Trophoblast cell (in vitro differentiated cells and primary cell): ENCODE data around the gene LRP1B.

Experiments used
- DNase-seq, 2 donors: peaks; one replicate each; pipeline ENCODE4 v3.0.0-alpha.2; 2016
- H2AFZ ChIP-seq: 2 replicates; pipeline ENCODE4 v1.6.1; 2013; ENCODE audit warnings: low read length, moderate library complexity, mild to moderate bottlenecking; ENCODE audit not compliant: insufficient read depth, poor library complexity
- H2AK5ac ChIP-seq: 2 replicates; pipeline ENCODE4 v1.6.1; 2013; ENCODE audit warnings: mild to moderate bottlenecking, low read length
- H2BK120ac ChIP-seq: 2 replicates; pipeline ENCODE4 v1.6.1; 2013; ENCODE audit warnings: low read length, mild to moderate bottlenecking, moderate library complexity; ENCODE audit not compliant: insufficient read depth, poor library complexity
- H2BK12ac ChIP-seq: 2 replicates; pipeline ENCODE4 v1.6.1; 2013; ENCODE audit warnings: mild to moderate bottlenecking, low read length, moderate library complexity
- H2BK5ac ChIP-seq: 2 replicates; pipeline ENCODE4 v1.6.1; 2013; ENCODE audit warnings: low read length, low read depth, moderate library complexity, mild to moderate bottlenecking; ENCODE audit not compliant: poor library complexity
- H3K14ac ChIP-seq: 2 replicates; pipeline ENCODE4 v1.6.1; 2013; ENCODE audit warnings: mild to moderate bottlenecking, low read length
- H3K18ac ChIP-seq: 2 replicates; pipeline ENCODE4 v1.6.1; 2013; ENCODE audit warnings: mild to moderate bottlenecking, low read length
- H3K23ac ChIP-seq: 2 replicates; pipeline ENCODE4 v1.6.1; 2013; ENCODE audit warnings: low read length
- H3K27ac ChIP-seq: 2 replicates; pipeline ENCODE4 v1.5.1; 2013; ENCODE audit warnings: low read depth, mild to moderate bottlenecking, inconsistent platforms, low read length, moderate library complexity
- H3K27me3 ChIP-seq: 2 replicates; pipeline ENCODE4 v1.6.1; 2013; ENCODE audit warnings: inconsistent platforms, mild to moderate bottlenecking, low read length, moderate library complexity; ENCODE audit not compliant: insufficient read depth
- H3K36me3 ChIP-seq, 2 experiments: 1 replicate in 1 of 2; 2 replicates in 1 of 2; pipeline ENCODE4 v1.6.1; 2013; ENCODE audit warnings: low read length in 2 of 2, mild to moderate bottlenecking in 2 of 2, moderate library complexity in 1 of 2; ENCODE audit not compliant: insufficient read depth in 2 of 2, control insufficient read depth in 1 of 2
- H3K4ac ChIP-seq: 2 replicates; pipeline ENCODE4 v1.6.1; 2013; ENCODE audit warnings: low read depth, mild to moderate bottlenecking, low read length, moderate library complexity
- H3K4me1 ChIP-seq, 2 experiments: 1 replicate in 1 of 2; 2 replicates in 1 of 2; pipeline ENCODE4 v1.6.1; 2013; ENCODE audit warnings: low read length in 2 of 2, mild to moderate bottlenecking in 2 of 2, moderate library complexity in 1 of 2; ENCODE audit not compliant: insufficient read depth in 2 of 2, control insufficient read depth in 1 of 2
- H3K4me2 ChIP-seq: 2 replicates; pipeline ENCODE4 v1.6.1; 2013; ENCODE audit warnings: inconsistent platforms, mild to moderate bottlenecking, low read length, moderate library complexity
- H3K4me3 ChIP-seq: 2 replicates; pipeline ENCODE4 v1.5.1; 2013; ENCODE audit warnings: mild to moderate bottlenecking, low read depth, low read length, inconsistent platforms
- H3K79me1 ChIP-seq: one replicate; pipeline ENCODE4 v1.6.1; 2013; ENCODE audit warnings: low read length
- H3K79me2 ChIP-seq: 2 replicates; pipeline ENCODE4 v1.6.1; 2013; ENCODE audit warnings: low read length, mild to moderate bottlenecking; ENCODE audit not compliant: control insufficient read depth, insufficient read depth, poor library complexity
- H3K9ac ChIP-seq: 2 replicates; pipeline ENCODE4 v1.6.1; 2013; ENCODE audit warnings: mild to moderate bottlenecking, low read length
- H3K9me3 ChIP-seq: 2 replicates; pipeline ENCODE4 v1.6.1; 2013; ENCODE audit warnings: low read depth, mild to moderate bottlenecking, control low read depth, inconsistent platforms, low read length; ENCODE audit not compliant: insufficient read depth
- H4K12ac ChIP-seq: 2 replicates; pipeline ENCODE4 v1.6.1; 2013; ENCODE audit warnings: low read depth, mild to moderate bottlenecking, low read length, moderate library complexity
- H4K8ac ChIP-seq: 2 replicates; pipeline ENCODE4 v1.6.1; 2013; ENCODE audit warnings: low read depth, mild to moderate bottlenecking, low read length, moderate library complexity
- H4K91ac ChIP-seq: one replicate; pipeline ENCODE4 v1.6.1; 2013; ENCODE audit warnings: low read depth, mild to moderate bottlenecking, low read length, moderate library complexity
- WGBS: extraction: QIAGEN DNeasy Blood & Tissue Kit; methylation state at CpG from one replicate; pipeline ENCODE4 v1.1.7; 2013; ENCODE audit warnings: missing lambda C conversion rate; ENCODE audit not compliant: insufficient read length, insufficient coverage; ENCODE audit errors: extremely low coverage; 5-methylcytosine and 5-hydroxymethylcytosine counted together

The LRP1B gene

DNA sequence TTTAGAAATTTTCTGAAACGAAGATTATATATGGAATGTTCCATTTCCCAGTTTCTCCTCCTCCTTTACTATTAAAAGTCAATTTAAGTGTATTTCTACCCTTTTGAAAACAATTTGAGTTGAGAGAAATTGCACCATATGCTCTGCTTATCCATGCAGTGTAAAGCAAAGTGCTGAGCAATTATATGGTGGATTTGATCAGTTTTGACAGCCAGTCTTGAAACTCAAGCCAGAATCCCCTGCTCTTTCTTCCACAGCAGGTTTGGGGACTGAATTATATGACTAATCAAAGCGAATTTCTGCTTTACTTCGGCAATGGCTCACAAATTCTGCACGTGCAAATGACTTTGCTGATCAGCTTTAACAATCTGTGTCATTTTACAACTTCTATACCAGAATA is 1183.6 kb downstream of the LRP1B start:
- no peak overlapping the region for H2BK12ac ChIP-seq
- H3K18ac ChIP-seq, result no peak overlapping the region
- H4K12ac ChIP-seq, result no peak overlapping the region
- no peaks in the 10 kb centered on the region for H3K79me1 ChIP-seq
- H3K23ac ChIP-seq, result no peak overlapping the region
- WGBS, result no CpG with 5 or more reads among the region's 4 CpGs
- no peak overlapping the region for H3K27ac ChIP-seq
- H2AFZ ChIP-seq, result no peak overlapping the region
- no peaks in the 10 kb centered on the region for H3K27me3 ChIP-seq
- H2BK120ac ChIP-seq, result no peak overlapping the region
- no peaks in the 10 kb centered on the region for H3K79me2 ChIP-seq
- H3K4ac ChIP-seq, result no peak overlapping the region
- H2BK5ac ChIP-seq, result no peak overlapping the region
- no peak overlapping the region for H3K14ac ChIP-seq
- H3K36me3 ChIP-seq, result no peaks in the 10 kb centered on the region
- H3K4me1 ChIP-seq, result no peaks in the 10 kb centered on the region
- H4K8ac ChIP-seq, result no peak overlapping the region
- H2AK5ac ChIP-seq, result no peak overlapping the region
- H3K4me3 ChIP-seq, result no peak overlapping the region
- no peak overlapping the region for H3K9ac ChIP-seq
- no peak for DNase-seq
- no peak overlapping the region for H3K4me2 ChIP-seq
- H3K9me3 ChIP-seq, result no peaks in the 10 kb centered on the region
- no peak overlapping the region for H4K91ac ChIP-seq

GRCh38 chr2:140943867-140944266 is 1186.9 kb downstream of the LRP1B start:
- Histone ChIP-seq H3K79me1 (no peaks in the 10 kb centered on the region), H3K4me3 (no peak overlapping the region), H2AFZ (no peak overlapping the region), H3K9me3 (no peaks in the 10 kb centered on the region), H3K27me3 (no peaks in the 10 kb centered on the region), H3K36me3 (no peaks in the 10 kb centered on the region), H3K14ac (no peak overlapping the region), H3K23ac (no peak overlapping the region), H4K12ac (no peak overlapping the region), H2BK12ac (no peak overlapping the region), H3K9ac (no peak overlapping the region), H2BK5ac (no peak overlapping the region), H3K18ac (no peak overlapping the region), H4K91ac (no peak overlapping the region), H3K4me2 (no peak overlapping the region), H3K79me2 (no peaks in the 10 kb centered on the region), H3K27ac (no peak overlapping the region), H3K4ac (no peak overlapping the region), H2BK120ac (no peak overlapping the region), H3K4me1 (no peaks in the 10 kb centered on the region), H2AK5ac (no peak overlapping the region), H4K8ac (no peak overlapping the region)
- DNase-seq, result no peak

DNA sequence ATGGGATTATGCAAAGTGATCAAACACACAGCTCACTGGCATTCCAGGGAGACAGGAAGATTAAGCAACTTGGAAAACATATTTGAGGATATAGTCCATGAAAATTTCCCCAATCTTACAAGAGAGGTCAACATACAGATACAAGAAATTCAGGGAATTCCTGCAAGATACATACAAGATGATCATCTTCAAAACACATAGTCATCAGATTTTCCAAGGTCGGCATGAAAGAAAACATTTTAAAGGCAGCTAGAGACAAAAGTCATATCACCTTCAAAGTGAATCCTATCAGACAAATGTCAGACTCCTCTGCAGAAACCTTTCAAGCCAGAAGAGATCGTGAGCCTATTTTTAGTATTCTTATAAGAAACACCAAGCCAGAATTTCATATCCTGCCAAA is 1188.5 kb downstream of the LRP1B start:
- Histone ChIP-seq H3K27me3 (no peaks in the 10 kb centered on the region), H2BK12ac (no peak overlapping the region), H3K18ac (no peak overlapping the region), H3K27ac (no peak overlapping the region), H3K36me3 (no peaks in the 10 kb centered on the region), H3K23ac (no peak overlapping the region), H4K91ac (no peak overlapping the region), H2BK5ac (no peak overlapping the region), H3K9me3 (no peaks in the 10 kb centered on the region), H3K14ac (no peak overlapping the region), H3K4ac (no peak overlapping the region), H3K79me1 (no peaks in the 10 kb centered on the region), H2AK5ac (no peak overlapping the region), H2BK120ac (no peak overlapping the region), H4K8ac (no peak overlapping the region), H2AFZ (no peak overlapping the region), H3K4me1 (no peaks in the 10 kb centered on the region), H3K4me3 (no peak overlapping the region), H3K9ac (no peak overlapping the region), H4K12ac (no peak overlapping the region), H3K4me2 (no peak overlapping the region), H3K79me2 (no peaks in the 10 kb centered on the region)
- no peak for DNase-seq
- WGBS, result no CpG with 5 or more reads among the region's 2 CpGs

DNA sequence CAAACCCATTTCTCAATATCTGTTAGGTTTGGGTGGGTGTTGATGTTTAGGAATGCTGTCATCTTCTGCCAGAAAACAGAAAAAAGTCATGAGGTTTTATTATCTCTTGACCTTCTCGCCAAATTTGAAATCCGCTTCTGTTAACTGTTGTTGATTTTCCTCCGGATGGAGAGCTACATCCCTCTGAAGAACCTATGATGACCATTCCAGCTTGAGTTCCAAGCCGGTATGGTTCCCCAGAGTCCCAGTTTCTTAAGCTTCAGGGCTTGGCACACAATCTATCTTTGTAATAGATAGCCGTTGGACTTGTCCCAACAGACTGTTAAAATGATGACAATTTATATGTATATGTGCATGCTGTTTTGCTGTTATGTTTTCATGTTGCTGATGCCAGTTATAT is 1201.0 kb downstream of the LRP1B start:
- H3K79me2 ChIP-seq, result no peaks in the 10 kb centered on the region
- no peak overlapping the region for H4K12ac ChIP-seq
- no peak overlapping the region for H2AFZ ChIP-seq
- H4K8ac ChIP-seq, result no peak overlapping the region
- WGBS, result no CpG with 5 or more reads among the region's 5 CpGs
- no peak for DNase-seq
- H3K18ac ChIP-seq, result no peak overlapping the region
- H3K9ac ChIP-seq, result no peak overlapping the region
- no peak overlapping the region for H3K23ac ChIP-seq
- H3K9me3 ChIP-seq, result no peaks in the 10 kb centered on the region
- no peaks in the 10 kb centered on the region for H3K27me3 ChIP-seq
- H3K27ac ChIP-seq, result no peak overlapping the region
- no peak overlapping the region for H2BK12ac ChIP-seq
- H4K91ac ChIP-seq, result no peak overlapping the region
- no peak overlapping the region for H3K4ac ChIP-seq
- no peak overlapping the region for H2AK5ac ChIP-seq
- H3K4me1 ChIP-seq, result no peaks in the 10 kb centered on the region
- no peak overlapping the region for H2BK120ac ChIP-seq
- no peak overlapping the region for H3K14ac ChIP-seq
- H3K79me1 ChIP-seq, result no peaks in the 10 kb centered on the region
- H3K36me3 ChIP-seq, result no peaks in the 10 kb centered on the region
- H3K4me2 ChIP-seq, result no peak overlapping the region
- H3K4me3 ChIP-seq, result no peak overlapping the region
- H2BK5ac ChIP-seq, result no peak overlapping the region

- Histone ChIP-seq H2AFZ (no peak overlapping the region), H2BK12ac (no peak overlapping the region), H2BK5ac (no peak overlapping the region), H3K4me2 (no peak overlapping the region), H3K79me1 (no peaks in the 10 kb centered on the region), H3K27ac (no peak overlapping the region), H3K4me1 (no peaks in the 10 kb centered on the region), H2BK120ac (no peak overlapping the region), H3K4me3 (no peak overlapping the region), H3K4ac (no peak overlapping the region), H4K91ac (no peak overlapping the region), H2AK5ac (no peak overlapping the region), H3K23ac (no peak overlapping the region), H3K79me2 (no peaks in the 10 kb centered on the region), H3K9me3 (no peaks in the 10 kb centered on the region), H3K18ac (no peak overlapping the region), H3K9ac (no peak overlapping the region), H3K27me3 (no peaks in the 10 kb centered on the region), H3K36me3 (no peaks in the 10 kb centered on the region), H3K14ac (no peak overlapping the region), H4K8ac (no peak overlapping the region), H4K12ac (no peak overlapping the region)
- DNase-seq, result no peak
- WGBS, result no CpG with 5 or more reads among the region's 3 CpGs
Measured at GRCh38 chr2:140918426-140918825, 1212.4 kb downstream of the LRP1B start.
